PC-3 (cell line): ENCODE data around the gene CAMK1D.

Source experiments
- CTCF ChIP-seq: fragments of 300-600 bp; sonication (generic); conservative IDR thresholded peaks from 2 replicates; pipeline ENCODE4 v1.5.1; 2017; ENCODE audit warnings: antibody characterized with exemption, low read depth, mild to moderate bottlenecking, low read length
- EZH2 ChIP-seq: fragments of 300-600 bp; sonication (generic); IDR thresholded peaks from one replicate; pipeline ENCODE4 v1.6.1; 2017; ENCODE audit warnings: antibody characterized with exemption, mild to moderate bottlenecking, low read length; ENCODE audit not compliant: unreplicated experiment

DNA sequence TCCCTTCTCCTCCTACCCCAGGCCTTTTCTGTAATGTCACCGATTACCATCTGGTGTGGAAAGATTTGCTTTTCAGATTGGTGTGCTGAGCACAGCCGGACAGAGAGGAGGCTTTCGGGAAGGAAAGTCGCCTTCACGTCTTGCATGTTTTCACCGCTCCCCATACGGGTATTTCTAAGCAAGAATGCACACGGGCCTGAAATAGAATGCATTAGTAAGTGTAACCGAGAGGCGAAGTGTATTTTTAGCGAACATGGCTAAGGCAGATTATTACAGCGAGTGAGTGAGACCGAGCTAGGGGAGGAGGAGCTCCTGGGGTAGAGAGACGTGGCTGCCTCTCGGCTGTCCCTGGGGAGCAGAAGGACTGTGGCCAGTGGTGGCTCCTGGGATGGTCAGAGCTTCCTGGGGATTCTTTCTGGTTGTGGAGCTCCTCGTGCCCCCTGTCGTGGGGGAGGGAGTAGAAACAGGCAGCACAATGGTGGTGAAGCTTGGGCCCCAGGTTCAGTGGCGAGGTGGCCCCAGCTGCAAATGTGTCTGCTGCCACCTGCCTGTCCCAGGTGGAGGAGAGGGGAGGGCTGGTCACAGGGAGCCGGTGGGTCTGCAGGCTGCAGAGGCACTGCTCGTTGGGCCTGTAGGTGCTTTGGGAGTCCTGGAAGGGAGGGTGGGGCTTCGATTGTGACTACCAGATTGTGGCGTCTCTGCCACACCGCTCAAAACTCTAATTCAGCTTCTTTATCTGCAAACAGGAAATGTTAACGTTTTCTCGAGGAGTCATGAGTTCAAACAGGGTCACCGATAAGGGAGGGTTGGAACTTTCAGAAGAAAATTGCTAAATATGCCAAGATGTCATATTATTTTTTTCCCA, 135.8 kb downstream of the CAMK1D start:
- TF ChIP-seq CTCF (no peak), EZH2 (no peak)
